NCI-H1417 (cell line): ENCODE results near the gene PTGES2.
A peak's percentile ranks its signal among the peaks of the same experiment; 100 is the strongest.

Experiments used
- DNase-seq, 3 experiments: peaks; one replicate each; lab custom pipeline; 2025; lab: John Stamatoyannopoulos, UW

The PTGES2 gene

DNA sequence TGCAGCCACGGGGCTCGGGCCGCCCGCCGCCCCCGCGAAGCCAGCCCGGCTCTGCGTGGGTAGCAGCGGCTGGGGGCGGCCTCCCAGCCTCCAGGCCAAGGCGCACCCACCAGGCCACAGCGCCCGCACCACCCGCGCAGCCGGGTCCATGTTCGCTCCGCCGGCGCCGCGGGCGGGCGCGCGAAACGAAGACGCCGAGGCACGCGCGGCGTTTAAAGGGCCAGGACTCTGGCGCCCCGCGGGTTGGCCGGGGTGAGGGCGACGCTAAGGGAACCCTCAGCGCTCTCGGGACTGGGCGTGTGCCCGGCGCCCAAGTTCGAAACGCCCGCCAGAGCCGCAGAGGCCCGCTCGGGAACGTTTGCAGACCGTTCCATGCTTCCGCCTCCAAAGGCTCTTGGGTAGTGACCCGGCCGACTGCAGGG, at the start of gene PTGES2:
Gene PTGES2, minus strand, starts transcription at position 162 of the 422 bp plus-strand sequence. Its CDS starts 12 bp downstream, at position 150.
- DNase-seq, result peak; percentile 78 to 96 (median 94)

DNA sequence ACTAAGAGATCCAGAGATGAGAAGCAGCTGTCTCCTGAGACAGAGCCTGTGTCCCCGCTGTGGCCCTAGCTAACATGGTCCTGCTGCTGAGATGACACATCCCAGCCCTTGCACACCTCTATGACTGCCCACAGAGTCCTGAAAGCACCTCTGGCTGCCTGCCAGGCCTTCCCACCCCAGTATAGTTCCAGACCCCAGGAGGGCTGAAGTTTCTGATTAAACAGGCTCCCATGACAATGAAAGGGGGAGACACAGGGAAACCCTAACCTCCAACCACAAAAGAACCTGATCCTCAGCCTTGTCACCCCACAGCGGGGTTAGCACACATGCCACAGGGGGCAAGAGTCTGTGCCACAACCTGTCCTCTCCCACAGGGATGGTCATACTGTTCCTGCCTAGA, 48.2 kb upstream of the PTGES2 start:
- DNase-seq, result no peak

DNA sequence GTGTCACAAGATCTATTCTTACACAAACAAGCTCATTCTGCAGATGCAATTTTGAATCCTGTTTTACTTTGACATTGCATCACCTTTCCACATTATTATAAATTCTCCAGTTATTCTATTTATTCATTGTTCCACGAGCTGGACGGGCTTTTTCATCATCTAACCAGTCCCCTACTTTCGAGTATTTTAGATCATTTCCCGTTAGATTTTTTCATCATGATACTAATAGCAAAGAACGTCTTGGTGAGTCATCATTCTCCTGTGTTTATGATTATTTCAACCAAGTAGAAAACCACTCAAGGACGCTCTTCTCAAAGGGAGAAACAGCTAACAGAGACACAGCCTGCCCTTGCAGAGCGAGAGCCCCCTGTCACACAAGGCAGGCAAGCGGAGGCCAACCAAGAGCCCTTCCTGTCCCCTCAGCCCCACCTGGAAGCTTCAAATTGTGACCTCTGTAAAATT, 47.6 kb upstream of the PTGES2 start:
- no peak for DNase-seq

DNA sequence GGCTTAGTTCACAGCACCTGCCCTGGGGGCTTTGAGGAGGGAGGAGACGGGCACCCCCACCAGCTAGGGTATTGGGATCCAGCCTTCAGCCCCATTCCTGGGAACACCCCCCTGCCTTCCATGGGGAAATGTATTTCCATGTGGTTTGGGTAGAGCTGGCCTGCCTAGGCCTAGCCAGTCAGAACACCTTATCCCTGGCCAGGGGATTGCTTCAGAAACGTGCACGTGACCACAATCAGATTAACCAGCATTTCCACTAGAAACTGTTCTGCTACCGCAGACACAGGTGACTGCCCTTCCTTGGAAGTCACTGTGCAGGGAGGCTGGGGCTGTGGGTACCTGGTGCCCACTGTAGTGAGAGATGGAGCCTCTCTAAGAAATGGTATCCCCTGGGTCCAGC, 46.5 kb upstream of the PTGES2 start:
- no peak for DNase-seq

DNA sequence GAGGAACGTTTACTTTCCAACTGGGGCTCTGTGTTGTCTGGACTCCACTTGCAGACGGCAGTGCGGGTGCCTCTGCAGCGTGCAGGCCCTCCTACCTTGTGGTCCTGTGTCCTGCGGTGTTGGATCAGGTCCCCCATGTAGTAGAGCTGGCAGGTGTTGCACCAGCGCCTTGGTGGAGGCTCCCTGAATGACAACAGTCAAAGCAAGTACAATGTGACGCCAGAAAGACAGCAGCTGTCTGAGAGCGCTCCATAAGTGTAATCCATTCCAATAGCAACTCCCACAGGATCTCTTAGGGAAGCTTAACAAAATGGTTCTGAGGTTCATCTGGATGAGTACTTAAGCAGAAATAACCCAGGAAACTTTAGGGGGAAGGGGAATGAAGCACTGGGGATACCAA, 42.4 kb upstream of the PTGES2 start:
- DNase-seq, result no peak

DNA sequence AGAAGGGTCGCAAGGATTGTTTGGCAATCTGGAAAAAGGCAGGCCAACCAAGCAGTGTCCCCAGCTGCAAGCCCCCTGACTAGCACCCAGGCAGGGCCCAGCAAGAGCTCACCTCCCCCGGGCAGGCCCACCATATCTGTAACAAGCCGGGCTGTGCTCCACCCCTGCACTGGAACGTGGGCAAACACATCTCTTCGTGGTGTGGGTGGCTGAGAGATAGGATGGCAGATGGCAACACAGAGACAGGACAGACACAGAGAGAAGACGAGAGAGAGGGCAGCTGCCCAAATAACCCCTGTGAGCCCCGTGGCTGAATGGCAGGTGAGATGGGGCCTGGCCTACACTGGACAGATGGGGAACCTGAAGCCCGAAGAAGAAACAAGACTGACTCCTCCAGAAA, 42.0 kb upstream of the PTGES2 start:
- DNase-seq, result no peak

DNA sequence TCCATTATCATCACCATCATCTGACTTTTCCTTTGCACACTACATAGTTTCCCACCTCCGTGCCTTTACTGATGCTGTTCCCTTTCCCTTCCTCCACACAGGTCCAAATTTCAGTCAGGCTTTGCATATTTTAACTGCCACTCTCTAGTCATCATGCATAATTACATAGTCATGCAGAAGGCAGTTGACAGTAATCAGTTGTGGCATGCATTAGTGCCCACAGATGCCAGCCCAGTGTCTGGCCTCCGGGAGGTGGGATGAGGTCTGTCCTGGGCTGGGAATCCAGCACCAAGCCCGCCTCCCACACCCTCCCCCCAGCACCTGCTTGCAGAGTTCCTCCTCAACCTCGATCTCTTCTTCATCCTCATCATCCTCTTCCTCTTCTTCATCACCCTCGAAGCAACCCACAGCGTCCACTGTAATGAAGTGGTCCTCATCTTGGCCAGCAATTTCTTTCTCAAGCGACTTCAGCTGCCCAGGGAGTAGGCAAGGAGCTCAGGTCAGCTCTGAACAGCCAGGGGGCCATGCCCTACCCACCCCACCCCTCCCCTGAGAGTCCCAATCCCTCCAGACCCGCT, 41.3 kb upstream of the PTGES2 start:
- DNase-seq, result no peak

DNA sequence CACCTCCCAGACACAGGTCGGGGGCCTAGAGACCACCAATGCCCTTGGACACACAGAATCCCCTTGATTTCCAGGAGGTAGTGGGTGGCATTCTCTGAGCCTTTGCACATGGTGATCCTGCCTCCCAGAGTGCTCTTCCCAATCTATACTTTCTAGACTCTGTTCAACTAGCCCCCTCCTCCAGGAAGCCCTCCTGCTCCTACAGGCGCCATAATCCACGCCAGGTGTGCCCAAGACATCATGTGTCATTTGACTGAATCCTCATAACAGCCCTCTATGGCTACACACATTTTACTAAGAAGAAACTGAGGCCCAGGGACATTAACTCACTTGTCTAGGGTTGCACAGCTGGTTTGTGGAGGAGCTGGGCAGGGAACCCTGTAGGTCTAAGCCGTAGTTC, 39.7 kb upstream of the PTGES2 start:
- no peak for DNase-seq

DNA sequence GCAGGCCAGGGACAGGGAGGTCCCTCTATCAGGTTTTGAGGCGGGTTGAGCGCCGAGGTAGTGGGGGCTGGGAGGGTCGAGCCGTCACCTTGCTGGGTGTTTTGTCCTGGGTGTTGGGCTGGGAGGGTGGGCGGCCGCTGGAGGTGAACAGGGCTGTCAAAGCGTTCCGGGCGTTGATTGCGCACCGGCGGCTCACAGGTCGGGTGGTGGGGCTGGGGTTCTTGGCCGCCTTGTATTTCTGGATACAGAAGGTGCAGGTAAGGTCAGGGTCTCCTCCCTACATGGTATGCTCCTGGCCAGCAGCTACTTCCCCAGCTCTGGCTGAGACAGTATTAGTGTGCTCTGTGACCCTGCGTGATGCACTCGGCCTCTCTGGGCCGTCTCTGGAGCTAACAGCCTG, 38.6 kb upstream of the PTGES2 start:
- DNase-seq, result no peak

DNA sequence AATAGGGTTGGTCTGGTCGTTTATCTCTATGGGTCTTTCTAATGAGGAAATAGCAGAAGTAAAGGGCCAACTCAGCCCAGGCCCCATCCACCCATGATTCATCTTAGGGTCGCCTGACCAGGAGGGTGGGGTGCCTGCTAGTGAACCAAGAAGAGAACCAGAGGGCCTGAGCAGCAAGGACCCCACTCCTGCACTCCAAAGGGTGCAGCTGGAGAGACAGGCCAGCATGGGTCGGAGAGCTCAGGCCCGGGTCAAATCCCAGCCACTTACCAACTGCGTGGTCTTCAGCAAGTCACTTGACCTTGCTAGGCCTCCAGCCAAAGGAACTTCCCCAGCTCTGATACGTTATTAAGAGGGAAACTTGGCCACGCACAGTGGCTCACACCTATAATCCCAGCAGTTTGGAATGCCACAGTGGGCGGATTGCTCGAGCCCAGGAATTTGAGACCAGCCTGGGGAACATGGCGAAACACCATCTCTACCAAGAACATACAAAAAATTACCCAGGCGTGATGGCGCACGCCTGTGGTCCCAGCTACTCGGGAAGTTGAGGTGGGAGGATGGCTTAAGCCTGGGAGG, 36.9 kb upstream of the PTGES2 start:
- DNase-seq, result no peak

DNA sequence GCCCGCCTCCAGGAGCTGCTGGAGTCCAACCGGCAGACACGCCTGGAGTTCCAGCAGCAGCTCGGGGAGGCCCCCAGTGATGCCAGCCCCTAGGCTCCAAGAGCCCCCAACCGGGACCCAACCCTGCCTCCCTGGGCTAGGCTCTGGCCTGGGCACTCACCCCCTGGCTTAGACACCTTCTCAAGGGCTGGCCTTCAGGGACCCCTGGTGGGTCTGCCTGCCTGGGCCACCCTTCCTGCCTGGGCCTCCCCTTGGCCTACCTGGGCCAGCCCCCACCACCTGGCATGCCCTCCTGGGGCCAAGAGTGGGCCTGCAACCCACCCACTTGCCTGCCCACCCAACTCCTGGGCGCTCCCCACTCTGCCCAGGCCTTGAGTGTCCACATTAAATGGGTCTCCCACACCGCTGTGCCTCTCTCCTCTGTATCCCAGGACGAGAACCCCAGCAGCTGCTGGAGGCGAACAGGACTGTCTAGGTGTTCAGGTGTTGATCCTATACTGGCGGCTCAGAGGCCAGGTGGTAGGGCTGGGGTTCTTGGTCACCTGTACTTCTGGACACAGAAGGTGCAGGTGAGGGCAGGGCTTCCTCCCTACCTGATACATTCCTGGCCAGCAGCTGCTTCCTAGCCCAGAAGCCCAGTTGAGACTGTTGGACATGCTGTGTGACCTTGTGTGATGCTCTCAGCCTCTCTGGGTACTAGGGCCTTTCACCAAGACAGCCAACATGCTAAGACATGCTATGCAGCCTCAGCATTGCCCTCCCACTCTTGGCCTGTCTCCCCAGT, 36.2 kb upstream of the PTGES2 start:
- no peak for DNase-seq

DNA sequence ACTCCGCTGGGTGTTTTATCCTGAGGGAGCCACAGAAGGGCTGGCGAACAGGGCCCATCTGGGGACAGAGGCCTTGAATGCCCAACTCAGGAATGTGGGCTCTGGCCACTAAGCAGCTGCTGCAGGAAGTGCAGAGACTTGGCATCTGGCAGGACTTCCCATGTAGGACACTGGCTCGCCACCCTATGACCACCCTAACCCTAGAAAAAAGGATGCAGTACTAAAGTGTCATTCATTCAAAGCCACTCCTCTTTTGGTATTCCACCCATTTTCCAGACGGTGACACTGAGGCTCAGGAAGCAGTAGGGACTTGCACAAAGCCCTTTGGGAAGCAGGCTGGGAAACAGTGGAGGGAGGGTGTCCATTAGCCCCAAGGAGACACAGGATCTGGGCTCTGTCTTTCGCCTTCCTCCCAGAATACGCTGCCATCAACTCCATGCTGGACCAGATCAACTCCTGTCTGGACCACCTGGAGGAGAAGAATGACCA, 35.5 kb upstream of the PTGES2 start:
- DNase-seq, result no peak

DNA sequence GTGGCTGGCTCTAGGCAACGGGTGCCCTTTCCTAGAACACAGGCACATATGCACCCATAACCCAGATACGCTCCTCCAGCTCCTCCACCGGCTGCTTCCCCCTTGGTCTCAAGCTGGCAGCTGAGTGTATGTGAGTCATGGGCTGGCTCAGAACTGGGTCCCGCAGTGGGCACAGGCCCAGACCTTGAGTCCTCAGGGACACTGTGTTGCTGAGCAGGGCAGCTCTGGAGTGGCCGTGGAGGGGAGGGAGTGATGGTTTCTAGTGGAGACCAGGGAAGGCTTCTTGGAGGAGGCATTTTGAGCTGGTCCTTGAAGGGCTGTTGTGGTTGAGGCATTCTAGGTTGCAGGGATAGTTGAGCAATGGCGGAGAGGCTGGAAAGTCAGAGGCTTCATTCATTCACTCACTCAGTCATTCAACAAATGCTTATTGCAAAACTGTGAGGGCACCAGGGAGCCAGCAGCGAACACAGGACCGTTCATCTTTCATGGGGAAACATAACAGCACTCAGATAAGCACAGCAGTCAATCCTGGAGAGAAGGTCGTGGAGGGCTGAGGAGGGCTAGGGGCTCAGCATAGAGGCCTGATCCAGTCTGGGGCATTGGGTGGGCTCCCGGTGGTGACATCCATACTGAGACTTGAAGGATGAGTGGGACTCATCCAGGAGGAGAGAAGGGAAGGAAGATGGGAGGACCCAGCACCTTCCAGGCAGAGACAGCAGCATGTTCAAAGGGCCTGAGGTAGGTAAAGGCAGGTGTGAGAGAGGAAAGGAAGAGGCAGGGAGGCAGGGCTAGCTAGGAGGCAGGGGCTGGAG, 34.9 kb upstream of the PTGES2 start:
- DNase-seq, result no peak

DNA sequence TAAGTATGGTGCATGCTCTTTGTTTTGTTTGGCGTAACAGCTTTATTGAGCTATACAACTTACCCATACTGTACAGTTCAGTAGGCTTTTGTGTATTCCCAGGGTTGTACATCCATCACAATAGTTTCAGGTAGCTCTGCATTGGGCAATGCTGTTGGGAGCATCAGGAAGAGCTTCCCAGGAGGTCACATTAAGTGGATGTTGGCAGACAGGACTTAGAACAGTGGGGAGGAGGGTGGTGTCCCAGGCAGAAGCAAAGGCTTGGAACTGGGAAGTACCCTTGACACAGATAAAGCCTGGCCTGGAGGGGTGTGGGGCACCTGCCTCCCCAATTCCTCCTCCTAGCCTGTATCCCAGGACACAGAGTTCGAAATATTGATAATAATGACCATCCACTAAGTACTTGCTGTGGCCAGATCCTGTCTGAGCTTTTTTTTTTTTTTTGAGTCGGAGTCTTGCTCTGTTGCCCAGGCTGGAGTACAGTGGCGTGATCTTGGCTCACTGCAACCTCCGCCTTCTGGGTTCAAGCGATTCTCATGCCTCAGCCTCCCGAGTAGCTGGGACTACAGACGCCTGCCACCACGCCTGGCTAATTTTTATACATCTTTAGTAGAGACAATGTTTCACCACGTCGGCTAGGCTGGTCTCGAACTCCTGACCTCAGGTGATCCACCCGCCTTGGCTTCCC, 33.8 kb upstream of the PTGES2 start:
- peak in 1 of 3 experiments; percentile 51 for DNase-seq

DNA sequence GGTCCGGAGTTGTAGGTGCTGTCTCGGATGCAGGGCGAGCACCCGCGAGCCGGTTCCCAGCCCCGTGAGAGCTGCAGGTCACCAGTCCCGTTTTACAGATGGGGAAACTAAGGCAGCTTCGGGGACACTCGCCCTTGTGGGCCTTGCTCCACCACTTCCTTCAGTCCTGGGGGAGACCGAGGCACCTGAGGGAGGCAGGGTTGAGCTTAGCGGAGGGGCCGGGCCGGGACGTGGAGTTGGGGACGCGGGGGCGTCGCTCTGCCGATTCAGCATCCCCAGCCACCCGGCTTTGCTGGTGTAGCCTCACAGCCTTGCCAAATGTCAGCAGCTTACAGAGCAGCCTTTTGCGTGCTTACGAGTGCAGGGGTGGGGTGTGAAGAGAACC, 33.1 kb upstream of the PTGES2 start:
- peak in 2 of 3 experiments; percentile 64 to 65 for DNase-seq

DNA sequence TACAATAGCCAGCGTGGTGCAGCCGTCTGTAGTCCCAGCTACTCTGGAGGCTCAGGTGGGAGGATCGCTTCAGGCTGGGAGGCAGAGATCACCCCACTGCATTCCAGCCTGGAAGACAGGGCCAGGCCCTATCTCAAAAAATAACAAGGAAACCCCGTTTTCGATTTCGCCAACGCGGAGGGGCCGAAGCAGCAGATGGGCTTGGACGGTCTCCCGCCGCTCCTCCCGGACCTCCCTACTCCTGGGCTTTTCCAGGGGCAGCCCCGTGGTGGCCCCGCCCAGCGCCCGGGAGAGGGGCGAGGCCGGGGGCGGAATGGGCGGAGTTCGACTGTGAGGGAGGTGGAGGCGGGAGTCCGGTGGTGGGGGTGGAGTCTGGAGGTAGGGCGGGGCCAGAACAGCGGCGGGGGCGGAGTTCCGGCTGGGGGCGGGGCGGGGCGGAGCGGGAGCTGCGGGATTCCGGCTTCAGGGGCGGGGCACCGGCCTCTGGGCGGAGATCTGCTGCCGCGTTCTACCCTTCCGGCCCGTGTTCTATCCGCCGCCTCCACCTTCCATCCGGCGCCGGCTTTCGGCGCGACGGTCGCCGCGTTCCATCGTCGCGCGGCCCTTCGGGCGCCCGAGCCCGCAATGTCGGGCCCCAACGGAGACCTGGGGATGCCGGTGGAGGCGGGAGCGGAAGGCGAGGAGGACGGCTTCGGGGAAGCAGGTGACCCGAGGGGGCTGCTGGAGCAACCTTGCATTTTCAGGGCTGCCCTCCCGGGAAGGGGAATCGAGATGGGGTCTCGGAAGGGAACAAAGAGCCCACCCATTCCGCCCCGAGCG, 32.5 kb upstream of the PTGES2 start, which contains the start of gene BBLN:
Gene BBLN, plus strand, starts transcription at position 482 of the 819 bp plus-strand sequence. Its CDS starts 143 bp downstream, at position 625.
- peak; percentile 84 to 96 (median 93) for DNase-seq

DNA sequence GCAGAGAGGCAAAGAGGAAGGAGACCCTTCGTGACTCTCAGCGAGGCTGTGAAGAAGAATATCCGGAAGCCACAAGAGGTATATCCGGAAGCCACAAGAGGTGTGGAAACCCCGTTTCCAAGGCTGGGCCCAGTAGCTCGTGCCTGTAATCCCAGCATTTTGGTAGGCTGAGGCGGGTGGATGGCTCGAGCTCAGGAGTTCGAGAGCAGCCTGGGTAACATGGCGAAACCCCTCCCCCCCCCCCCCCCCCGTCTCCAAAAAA, 31.9 kb upstream of the PTGES2 start:
- DNase-seq, result no peak

DNA sequence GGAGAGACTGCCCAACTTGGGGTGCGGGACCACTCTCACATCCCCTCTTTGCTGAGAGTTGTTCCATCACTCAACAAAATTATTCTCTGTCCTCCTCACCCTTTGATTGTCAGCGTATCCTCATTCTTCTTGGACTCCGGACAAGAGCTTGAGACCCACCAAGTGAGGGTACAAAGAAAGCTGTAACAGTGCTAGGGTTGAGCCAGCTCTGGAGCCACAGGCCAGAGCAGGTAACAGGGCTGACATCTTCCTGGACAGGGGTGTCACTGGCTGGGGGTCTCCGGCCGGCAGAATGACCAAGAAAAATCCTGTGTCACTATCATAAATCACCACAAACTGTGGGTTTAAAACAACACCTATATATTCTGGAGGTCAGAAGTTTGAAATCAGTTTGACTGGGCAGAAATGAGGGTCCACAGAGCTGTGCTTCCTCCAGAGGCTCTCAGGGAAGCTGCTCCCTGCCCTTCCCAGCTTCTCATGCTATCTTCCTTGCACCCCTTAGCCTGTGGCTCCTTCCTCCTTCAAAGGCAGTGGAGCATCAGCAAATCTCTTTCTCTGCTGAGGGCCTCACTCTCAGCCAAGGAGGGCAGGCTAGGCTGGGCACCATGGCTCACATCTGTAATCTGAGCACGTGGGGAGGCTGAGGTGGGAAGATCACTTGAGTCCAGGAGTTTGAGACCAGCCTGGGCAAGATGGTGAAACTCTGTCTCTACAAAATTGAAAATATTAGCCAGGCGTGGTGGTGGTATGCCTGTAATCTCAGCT, 28.4 kb upstream of the PTGES2 start:
- no peak for DNase-seq

DNA sequence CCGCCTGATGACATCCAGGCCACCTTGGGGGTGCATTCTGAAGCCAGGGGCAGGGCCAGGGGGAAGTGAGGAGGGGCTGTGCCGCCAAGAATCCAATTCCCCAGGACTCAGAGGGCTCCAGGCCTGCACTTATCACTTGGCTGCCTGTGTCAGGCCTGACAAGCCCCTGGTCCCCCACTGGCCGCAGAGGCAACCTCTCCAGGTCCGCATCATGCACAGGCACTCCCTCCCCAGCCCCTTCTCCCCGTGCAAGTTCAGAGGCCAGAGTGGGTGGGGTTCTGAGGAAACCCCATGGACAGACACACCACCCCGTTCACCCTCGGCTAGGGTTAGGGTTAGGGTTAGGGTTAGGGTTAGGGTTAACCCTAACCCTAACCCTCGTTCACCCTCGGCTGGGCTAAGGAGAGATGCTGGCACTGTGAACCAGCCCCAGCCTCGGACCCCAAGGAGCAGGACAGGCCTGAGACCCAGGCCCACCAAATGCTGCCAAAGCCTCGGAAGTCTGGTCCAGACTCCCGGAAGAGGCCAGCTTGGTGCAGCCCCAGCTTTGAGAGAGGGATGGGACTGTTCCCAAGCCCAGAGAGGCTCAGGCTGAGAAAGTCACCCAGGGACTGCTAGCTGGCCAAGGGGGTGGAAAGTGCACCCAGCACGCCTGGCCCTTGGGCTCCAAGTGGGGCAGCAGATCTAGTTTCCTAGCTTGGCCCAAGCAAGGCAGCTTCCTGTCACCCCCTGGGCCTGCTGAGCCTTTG, 26.6 kb upstream of the PTGES2 start:
- no peak for DNase-seq
